Esophagus (tissue), 2 donors: ENCODE results near the gene NUP93. TPM values are rescaled to one million over a fixed set of nuclear protein-coding genes. Genes with fewer than 3 reads are reported as not detected.
"Not testable (repeated sequence)": the region's sequence is repeated elsewhere in the genome, so short reads cannot be mapped to it uniquely, and the experiment has no call there.

ENCODE experiments used
- H3K27ac ChIP-seq, 2 donors: one replicate each; pipeline ENCODE4 v1.5.1; 2013; ENCODE audit warnings: low read depth in 2 of 2, mild to moderate bottlenecking in 2 of 2, inconsistent platforms in 1 of 2, low read length in 1 of 2, moderate library complexity in 1 of 2
- H3K27me3 ChIP-seq, 2 donors: one replicate each; pipeline ENCODE4 v1.6.1; 2013; ENCODE audit warnings: low read length in 2 of 2, control low read depth in 1 of 2, mild to moderate bottlenecking in 1 of 2; ENCODE audit not compliant: insufficient read depth in 2 of 2, control insufficient read depth in 1 of 2
- H3K36me3 ChIP-seq, 2 donors: one replicate each; pipeline ENCODE4 v1.6.1; 2013; ENCODE audit warnings: low read length in 1 of 2; ENCODE audit not compliant: control insufficient read depth in 2 of 2, insufficient read depth in 2 of 2
- H3K4me1 ChIP-seq, 2 donors: one replicate each; pipeline ENCODE4 v1.6.1; 2013; ENCODE audit warnings: low read length in 1 of 2; ENCODE audit not compliant: control insufficient read depth in 2 of 2, insufficient read depth in 2 of 2
- H3K4me3 ChIP-seq, 2 donors: one replicate each; pipeline ENCODE4 v1.5.1; 2013; ENCODE audit warnings: low read length in 2 of 2, mild to moderate bottlenecking in 2 of 2, low read depth in 1 of 2, moderate library complexity in 1 of 2
- H3K9me3 ChIP-seq, 2 donors: one replicate each; pipeline ENCODE4 v1.6.1; 2013; ENCODE audit warnings: mild to moderate bottlenecking in 2 of 2, low read depth in 1 of 2, low read length in 1 of 2, moderate library complexity in 1 of 2; ENCODE audit not compliant: control insufficient read depth in 2 of 2, insufficient read depth in 1 of 2
- WGBS, 2 donors: extraction: QIAGEN DNeasy Blood & Tissue Kit; methylation state at CpG; one replicate each; pipeline ENCODE4 v1.1.7; 2013; 5-methylcytosine and 5-hydroxymethylcytosine counted together
- polyA plus RNA-seq, 2 donors: library from polyadenylated mRNA; stranded (reverse); fragments of 200-250 nt; gene quantifications; one replicate each; pipeline ENCODE4 v1.2.3, GENCODE V29; 2013
- donor health status: healthy with polysubstance abuse.
- donor health status: Bipolar disorder and iron deficiency.

NUP93 gene
- polyA plus RNA-seq, 2 donors = 36.0 to 38.0 TPM

DNA sequence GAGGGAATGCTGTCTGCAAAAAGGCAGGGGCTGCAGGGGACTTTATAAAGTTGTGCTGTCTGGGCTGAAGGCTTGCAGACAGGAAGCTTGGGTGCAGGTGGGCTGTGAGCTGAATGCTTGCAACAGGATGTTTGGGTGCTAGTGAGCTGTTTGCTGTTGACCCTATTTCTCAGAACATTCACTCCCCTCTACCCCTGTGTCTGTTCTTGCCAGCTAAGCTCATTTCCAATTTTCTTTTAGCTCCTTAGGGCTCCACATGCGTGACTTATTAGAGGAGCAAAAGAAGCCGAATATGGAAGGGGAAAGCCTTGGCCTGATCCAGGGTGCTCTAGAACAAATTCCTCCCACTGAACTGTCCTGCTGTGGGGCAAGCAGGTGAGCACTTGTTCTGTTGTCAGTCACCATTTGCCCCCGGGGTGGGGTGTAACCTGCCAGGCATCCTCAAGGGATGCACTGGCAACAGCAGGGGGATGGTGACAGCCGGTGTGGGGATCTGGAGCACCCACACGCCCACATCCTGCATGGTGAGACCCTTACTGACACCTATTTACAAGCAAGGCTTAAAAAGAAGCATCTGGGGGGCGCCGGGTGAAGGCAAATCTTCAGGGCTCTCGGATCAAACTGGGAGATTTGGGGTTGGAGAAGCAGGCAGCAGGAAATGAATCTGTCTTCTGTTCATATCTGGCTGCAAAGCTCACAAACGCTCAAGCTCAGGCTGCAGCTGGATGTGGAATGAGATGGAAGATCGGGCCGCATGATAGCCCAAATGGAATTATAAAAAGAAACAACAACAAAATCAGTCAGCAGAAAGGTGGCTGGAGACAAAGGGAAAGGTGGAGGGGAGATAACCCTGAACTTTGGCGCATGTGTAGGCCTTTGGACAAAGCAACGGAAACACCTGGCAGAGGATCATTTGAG lies 21.1 kb upstream of the NUP93 start:
- Histone ChIP-seq H3K36me3 (no peaks in the 10 kb centered on the region), H3K27me3 (no peaks in the 10 kb centered on the region), H3K4me3 (no peak overlapping the region), H3K9me3 (no peaks in the 10 kb centered on the region), H3K4me1 (peaks cover 0 to 4% of the 10 kb centered on the region in 2 donors), H3K27ac (peak overlapping the region in 1 of 2 donors; percentile 26)
- WGBS, 2 donors = 43 to 50% methylated on average over 13 of the region's 13 CpGs

- no peak overlapping the region for H3K4me3 ChIP-seq
- no peak overlapping the region for H3K27ac ChIP-seq
- no peaks in the 10 kb centered on the region for H3K36me3 ChIP-seq
- no peaks in the 10 kb centered on the region for H3K27me3 ChIP-seq
- H3K9me3 ChIP-seq = no peaks in the 10 kb centered on the region
- peaks cover 0 to 4% of the 10 kb centered on the region in 2 donors for H3K4me1 ChIP-seq
- 80 to 89% methylated on average over 4 of the region's 4 CpGs for WGBS, 2 donors
These were observed 20.4 kb upstream of the NUP93 start for GRCh38 chr16:56709443-56710040.

- Histone ChIP-seq H3K9me3 (no peaks in the 10 kb centered on the region), H3K36me3 (no peaks in the 10 kb centered on the region), H3K27me3 (no peaks in the 10 kb centered on the region), H3K4me1 (peaks cover 0 to 4% of the 10 kb centered on the region in 2 donors), H3K27ac (no peak overlapping the region), H3K4me3 (no peak overlapping the region)
- 75 to 92% methylated on average over 3 of the region's 3 CpGs for WGBS, 2 donors
These were observed 19.7 kb upstream of the NUP93 start for GRCh38 chr16:56710181-56710737.

GRCh38 chr16:56711862-56712261 lies 18.1 kb upstream of the NUP93 start:
- Histone ChIP-seq H3K4me1 (peaks cover 0 to 4% of the 10 kb centered on the region in 2 donors), H3K36me3 (no peaks in the 10 kb centered on the region), H3K27ac (no peak overlapping the region), H3K9me3 (no peaks in the 10 kb centered on the region), H3K27me3 (no peaks in the 10 kb centered on the region), H3K4me3 (no peak overlapping the region)
- 91 to 93% methylated on average over 2 of the region's 2 CpGs for WGBS, 2 donors

DNA sequence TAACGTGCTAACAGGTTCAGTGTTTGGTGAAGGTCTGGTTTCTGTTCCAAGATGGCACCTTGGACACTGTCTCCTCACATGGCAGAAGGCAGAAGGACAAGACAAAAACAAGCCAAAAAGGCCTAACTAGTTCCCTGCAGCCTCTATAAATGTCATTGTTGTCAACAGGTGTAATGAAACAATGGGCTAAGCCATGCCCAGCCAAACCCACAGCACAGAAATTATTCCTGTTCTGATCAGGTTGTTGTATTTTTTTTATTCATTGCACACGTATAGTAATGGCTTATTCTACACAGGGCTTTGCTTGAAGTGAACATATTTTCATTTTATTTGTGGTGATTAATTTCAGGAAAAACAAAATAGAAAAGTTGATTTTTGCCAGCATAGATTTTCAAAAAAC lies 16.1 kb upstream of the NUP93 start:
- H3K27me3 ChIP-seq = no peaks in the 10 kb centered on the region
- H3K4me1 ChIP-seq = peaks cover 0 to under 1% of the 10 kb centered on the region in 2 donors
- H3K27ac ChIP-seq = no peak overlapping the region
- no peaks in the 10 kb centered on the region for H3K36me3 ChIP-seq
- no peak overlapping the region for H3K4me3 ChIP-seq
- WGBS, 2 donors = 92 to 97% methylated on average over 2 of the region's 2 CpGs
- H3K9me3 ChIP-seq = no peaks in the 10 kb centered on the region

DNA sequence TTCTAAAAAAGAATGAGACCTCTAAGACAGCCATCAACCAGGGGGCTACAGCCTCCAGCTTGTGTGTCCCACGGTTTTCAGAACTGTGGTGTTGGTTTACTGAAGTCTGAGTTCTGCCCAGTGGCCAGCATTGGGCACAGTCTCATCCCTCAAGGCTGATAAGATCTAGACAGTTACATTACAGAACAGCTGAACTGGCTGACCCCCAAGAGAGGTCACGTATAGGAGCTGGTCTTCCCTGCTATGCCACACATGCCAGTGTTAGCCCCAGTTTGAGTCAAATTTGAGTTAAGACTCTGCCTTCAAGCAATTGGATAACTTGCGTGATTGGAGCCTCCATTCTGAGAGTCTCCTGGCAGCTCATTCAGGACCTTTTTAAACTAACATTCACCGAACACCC lies 14.8 kb upstream of the NUP93 start:
- Histone ChIP-seq H3K27me3 (no peaks in the 10 kb centered on the region), H3K36me3 (no peaks in the 10 kb centered on the region), H3K27ac (no peak overlapping the region), H3K4me3 (no peak overlapping the region), H3K9me3 (no peaks in the 10 kb centered on the region), H3K4me1 (no peaks in the 10 kb centered on the region)
- WGBS, 2 donors = 81% methylated on average over 4 of the region's 4 CpGs

GRCh38 chr16:56716761-56717160 lies 13.2 kb upstream of the NUP93 start:
- Histone ChIP-seq H3K4me1 (no peaks in the 10 kb centered on the region), H3K9me3 (no peaks in the 10 kb centered on the region), H3K27me3 (no peaks in the 10 kb centered on the region), H3K4me3 (no peak overlapping the region), H3K27ac (no peak overlapping the region), H3K36me3 (no peaks in the 10 kb centered on the region)
- WGBS, 2 donors = 65 to 71% methylated on average over 3 of the region's 3 CpGs

DNA sequence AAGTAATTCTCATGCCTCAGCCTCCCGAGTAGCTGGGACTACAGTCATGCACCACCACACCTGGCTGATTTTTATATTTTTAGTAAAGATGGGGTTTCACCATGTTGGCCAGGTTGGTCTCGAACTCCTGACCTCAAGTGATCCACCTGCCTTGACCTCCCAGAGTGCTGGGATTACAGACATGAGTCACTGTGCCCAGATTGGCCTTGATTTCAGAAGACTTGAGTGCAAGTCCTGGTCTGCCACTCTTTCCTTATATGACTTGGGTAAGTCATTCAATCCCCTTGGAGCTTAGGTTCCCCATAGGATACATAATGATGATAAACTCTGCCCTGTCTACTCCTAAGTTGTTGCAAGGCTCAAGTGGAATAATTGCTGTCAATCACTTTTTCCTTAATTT lies 12.4 kb upstream of the NUP93 start:
- WGBS, 2 donors = 90 to 92% methylated on average over 2 of the region's 2 CpGs
- H3K4me1 ChIP-seq, H3K27me3 ChIP-seq, H3K36me3 ChIP-seq, H3K27ac ChIP-seq, H3K4me3 ChIP-seq, H3K9me3 ChIP-seq: not testable (repeated sequence)

- H3K4me1 ChIP-seq = no peaks in the 10 kb centered on the region
- WGBS, 2 donors = 66 to 76% methylated on average over 5 of the region's 5 CpGs
- no peak overlapping the region for H3K27ac ChIP-seq
- no peaks in the 10 kb centered on the region for H3K27me3 ChIP-seq
- H3K36me3 ChIP-seq = no peaks in the 10 kb centered on the region
- no peaks in the 10 kb centered on the region for H3K9me3 ChIP-seq
- H3K4me3 ChIP-seq = no peak overlapping the region
These were observed 7.6 kb upstream of the NUP93 start for GRCh38 chr16:56722200-56722842.
